Uterus (tissue), 4 donors: ENCODE data around the gene C22orf39. TPM values are rescaled to one million over a fixed set of nuclear protein-coding genes. Genes with fewer than 3 reads are reported as not detected.

Experiments used
- DNase-seq, 2 donors: peaks; one replicate each; pipeline ENCODE4 v3.0.0-alpha.2; 2019 to 2020
- H3K27ac ChIP-seq, 2 donors: fragments of 200-600 bp; sonication (generic); 1 replicate in 1 of 2; 2 replicates in 1 of 2; pipeline ENCODE4 v1.5.1; 2016 to 2018
- H3K27me3 ChIP-seq, 2 donors: fragments of 200-600 bp; sonication (generic); one replicate each; pipeline ENCODE4 v1.5.1; 2018 to 2019; ENCODE audit warnings: control low read depth in 1 of 2
- H3K36me3 ChIP-seq, 2 donors: fragments of 200-600 bp; sonication (generic); one replicate each; pipeline ENCODE4 v1.5.1; 2019; ENCODE audit warnings: control low read depth in 1 of 2
- H3K4me1 ChIP-seq, 2 donors: fragments of 200-600 bp; sonication (generic); one replicate each; pipeline ENCODE4 v1.5.1; 2018 to 2019; ENCODE audit warnings: control low read depth in 1 of 2
- H3K4me3 ChIP-seq, 2 donors: fragments of 200-600 bp; sonication (generic); 1 replicate in 1 of 2; 2 replicates in 1 of 2; pipeline ENCODE4 v1.5.1; 2018 to 2019; ENCODE audit warnings: mild to moderate bottlenecking in 1 of 2
- H3K9me3 ChIP-seq, 2 donors: fragments of 200-600 bp; sonication (generic); one replicate each; pipeline ENCODE4 v1.5.1; 2019; ENCODE audit warnings: control low read depth in 1 of 2
- CTCF ChIP-seq, 4 experiments: fragments of 200-600 bp in 2 of 4; fragments of 450-650 bp in 2 of 4; sonication (generic) in 2 of 4; IDR thresholded peaks; one replicate each; pipeline ENCODE4 v1.5.1; 2016 to 2019; ENCODE audit warnings: antibody characterized with exemption in 4 of 4, mild to moderate bottlenecking in 2 of 4, moderate library complexity in 1 of 4
- POLR2A ChIP-seq, 2 donors: fragments of 450-650 bp; IDR thresholded peaks; one replicate each; pipeline ENCODE4 v1.6.1; 2016; ENCODE audit warnings: antibody characterized with exemption in 2 of 2, mild to moderate bottlenecking in 1 of 2, moderate library complexity in 1 of 2
- intact Hi-C: fragments of 100-400 bp; cut with DNase I; formaldehyde crosslinking; loops from one replicate; pipeline ENCODE4 v1.15.1; 2023; ENCODE audit warnings: low total_unique reads
- total RNA-seq, 4 donors: library from RNA; depleted of rRNA in 3 of 4; stranded (reverse); fragments of >200 nt in 3 of 4; gene quantifications; one replicate each; pipeline versions ENCODE4 v1.1.0 to v1.2.4, GENCODE V29; 2014 to 2023
- donor health status: DM: yes; HTN: yes; CAD: no.

Gene C22orf39
- total RNA-seq, 4 donors from 2014 or later = 38.4 to 112 (median 47.8) TPM

- H3K4me3 ChIP-seq = no peak overlapping the region
- no peak for TF ChIP-seq CTCF (IDR thresholded peaks at IDR 0.05)
- no peak overlapping the region for H3K27ac ChIP-seq
- H3K9me3 ChIP-seq = no peaks in the 10 kb centered on the region
- no peaks in the 10 kb centered on the region for H3K27me3 ChIP-seq
- intact Hi-C loops = no loop called here
- no peaks in the 10 kb centered on the region for H3K4me1 ChIP-seq
- no peaks in the 10 kb centered on the region for H3K36me3 ChIP-seq
- DNase-seq = no peak
These were observed 20.4 kb upstream of the C22orf39 start for GRCh38 chr22:19467912-19468311.

- TF ChIP-seq POLR2A (IDR thresholded peaks at IDR 0.05) (no peak), CTCF (IDR thresholded peaks at IDR 0.05) (no peak)
These were observed 19.6 kb upstream of the C22orf39 start for GRCh38 chr22:19466848-19467752.

GRCh38 chr22:19466126-19466716 is 18.7 kb upstream of the C22orf39 start:
- no peaks in the 10 kb centered on the region for H3K9me3 ChIP-seq
- no peaks in the 10 kb centered on the region for H3K27me3 ChIP-seq
- TF ChIP-seq CTCF (IDR thresholded peaks at IDR 0.05) (no peak), POLR2A (IDR thresholded peaks at IDR 0.05) (no peak)
- DNase-seq = no peak
- no peak overlapping the region for H3K27ac ChIP-seq
- no peak overlapping the region for H3K4me3 ChIP-seq
- intact Hi-C loops = no loop called here
- no peaks in the 10 kb centered on the region for H3K4me1 ChIP-seq
- H3K36me3 ChIP-seq = no peaks in the 10 kb centered on the region

More at GRCh38 chr22:19466848-19467752, 19.6 kb upstream of the C22orf39 start:
- Histone ChIP-seq H3K4me3 (no peak overlapping the region), H3K27me3 (no peaks in the 10 kb centered on the region), H3K36me3 (no peaks in the 10 kb centered on the region), H3K27ac (no peak overlapping the region), H3K4me1 (no peaks in the 10 kb centered on the region), H3K9me3 (no peaks in the 10 kb centered on the region)
- intact Hi-C loops = no loop called here
- DNase-seq = no peak

- Histone ChIP-seq H3K27me3 (no peaks in the 10 kb centered on the region), H3K27ac (no peak overlapping the region), H3K9me3 (no peaks in the 10 kb centered on the region), H3K4me3 (no peak overlapping the region), H3K4me1 (no peaks in the 10 kb centered on the region), H3K36me3 (no peaks in the 10 kb centered on the region)
- DNase-seq = no peak
- intact Hi-C loops = no loop called here
- no peak for TF ChIP-seq POLR2A (IDR thresholded peaks at IDR 0.05)
- no peak for TF ChIP-seq CTCF (IDR thresholded peaks at IDR 0.05)
These were observed 17.5 kb upstream of the C22orf39 start for GRCh38 chr22:19464975-19465374.

GRCh38 chr22:19464546-19464945 is 17.0 kb upstream of the C22orf39 start:
- H3K27ac ChIP-seq = no peak overlapping the region
- no peaks in the 10 kb centered on the region for H3K27me3 ChIP-seq
- H3K9me3 ChIP-seq = no peaks in the 10 kb centered on the region
- no peaks in the 10 kb centered on the region for H3K36me3 ChIP-seq
- no peak for TF ChIP-seq CTCF (IDR thresholded peaks at IDR 0.05)
- TF ChIP-seq POLR2A (IDR thresholded peaks at IDR 0.05) = no peak
- no peak for DNase-seq
- intact Hi-C loops = no loop called here
- no peaks in the 10 kb centered on the region for H3K4me1 ChIP-seq
- H3K4me3 ChIP-seq = no peak overlapping the region
